ENCODE results near the gene PKIB.

GRCh38 chr6:122752459-122752858 lies 142.3 kb downstream of the PKIB start:
- TF ChIP-seq EZH2 (IDR thresholded peaks at IDR 0.05; ENCODE audit: low read length, unreplicated experiment) (no peak), CTCF (conservative IDR thresholded peaks at IDR 0.05; ENCODE audit: low read depth, low read length) (no peak)
